ENCODE measurements around the gene PHF11.

PHF11 gene

GRCh38 chr13:49499889-49500660, 4.3 kb downstream of the PHF11 start:
- peak in 1 of 2 donors; percentile 62 for DNase-seq

GRCh38 chr13:49502954-49503353, 7.2 kb downstream of the PHF11 start:
- DNase-seq: no peak

- DNase-seq: no peak
These were observed 8.2 kb downstream of the PHF11 start for GRCh38 chr13:49503951-49504350.

GRCh38 chr13:49512578-49512977, 16.8 kb downstream of the PHF11 start:
- no peak for DNase-seq

- no peak for DNase-seq
These were observed 20.7 kb downstream of the PHF11 start for GRCh38 chr13:49516467-49516866.

- peak in 1 of 2 donors; percentile 23 for DNase-seq
These were observed 21.7 kb downstream of the PHF11 start for GRCh38 chr13:49517461-49517860.

- DNase-seq: no peak
These were observed 25.5 kb downstream of the PHF11 start for GRCh38 chr13:49521224-49521623.

GRCh38 chr13:49524740-49525501, 29.2 kb downstream of the PHF11 start:
- DNase-seq: no peak

- DNase-seq: no peak
These were observed 31.4 kb downstream of the PHF11 start for GRCh38 chr13:49527123-49527522.

- no peak for DNase-seq
These were observed 32.4 kb downstream of the PHF11 start for GRCh38 chr13:49528161-49528560.

GRCh38 chr13:49530457-49530856, 34.7 kb downstream of the PHF11 start:
- peak; percentile 9 to 19 for DNase-seq

GRCh38 chr13:49532593-49532992, 36.8 kb downstream of the PHF11 start:
- no peak for DNase-seq

- no peak for DNase-seq
These were observed 37.3 kb downstream of the PHF11 start for GRCh38 chr13:49533011-49533410.

- DNase-seq: no peak
These were observed 38.0 kb downstream of the PHF11 start for GRCh38 chr13:49533591-49534269.

GRCh38 chr13:49536144-49536873, 40.6 kb downstream of the PHF11 start:
- no peak for DNase-seq

GRCh38 chr13:49538404-49538803, 42.7 kb downstream of the PHF11 start:
- DNase-seq: no peak

- no peak for DNase-seq
These were observed 43.6 kb downstream of the PHF11 start for GRCh38 chr13:49539313-49539712.

- no peak for DNase-seq
These were observed 44.0 kb downstream of the PHF11 start for GRCh38 chr13:49539746-49540145.

GRCh38 chr13:49540552-49540951, 44.8 kb downstream of the PHF11 start:
- peak in 1 of 2 donors; percentile 18 for DNase-seq

- DNase-seq: no peak
These were observed 47.9 kb downstream of the PHF11 start for GRCh38 chr13:49543656-49544055.

- no peak for DNase-seq
These were observed 49.9 kb downstream of the PHF11 start for GRCh38 chr13:49545661-49546060.

GRCh38 chr13:49546561-49546960, 50.8 kb downstream of the PHF11 start:
- no peak for DNase-seq

GRCh38 chr13:49549289-49549688, 53.5 kb downstream of the PHF11 start:
- DNase-seq: no peak
